GM19025 (cell line): ENCODE results near the gene BSPRY.
"Not testable (repeated sequence)": the region's sequence is repeated elsewhere in the genome, so short reads cannot be mapped to it uniquely, and the experiment has no call there.

Experiments used
- ATAC-seq: cut with Tn5 transposase; IDR thresholded peaks from one replicate; pipeline ENCODE4 v1.9.1; 2021; ENCODE audit warnings: mild to moderate bottlenecking, low read depth, moderate library complexity; ENCODE audit not compliant: unreplicated experiment

Gene BSPRY

DNA sequence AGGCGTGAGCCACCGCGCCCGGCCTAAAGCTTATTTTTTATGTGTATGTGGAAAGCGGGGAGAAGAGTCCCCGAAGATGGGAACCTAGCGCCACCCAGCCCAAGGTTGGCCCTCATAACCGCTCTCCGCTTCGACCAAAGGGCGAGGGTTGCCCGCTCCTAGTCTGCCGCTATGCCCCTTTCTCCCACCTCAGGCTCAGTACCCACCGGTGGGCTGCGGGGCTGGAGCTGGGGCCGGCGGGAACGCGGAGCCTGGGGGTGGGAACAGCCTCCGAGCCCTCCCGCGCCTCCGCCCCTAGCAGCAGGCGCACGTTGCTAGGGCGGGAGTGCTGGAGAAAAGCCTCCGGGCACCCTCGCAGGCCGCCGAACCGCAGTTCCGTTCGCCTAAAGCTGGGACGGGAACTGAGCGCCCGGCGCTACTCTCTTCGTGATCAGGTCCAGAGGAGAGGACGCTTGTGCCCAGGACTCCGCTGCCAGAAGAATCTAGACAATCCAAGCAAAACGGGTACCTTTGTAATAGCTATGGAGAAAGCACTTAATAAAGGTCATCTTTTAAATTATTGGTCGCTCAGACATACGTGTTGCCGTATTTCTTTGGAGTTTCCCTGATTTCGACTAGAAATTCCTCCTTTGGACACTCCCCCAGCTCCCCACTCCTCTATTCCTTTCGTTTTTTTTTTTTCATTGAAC lies 9.2 kb upstream of the BSPRY start, which contains the start of gene WDR31:
Gene WDR31, minus strand, starts transcription at position 265 of the 689 bp plus-strand sequence. CDS start 8,253 bp downstream, outside the sequence.
- ATAC-seq: peak; percentile 97

DNA sequence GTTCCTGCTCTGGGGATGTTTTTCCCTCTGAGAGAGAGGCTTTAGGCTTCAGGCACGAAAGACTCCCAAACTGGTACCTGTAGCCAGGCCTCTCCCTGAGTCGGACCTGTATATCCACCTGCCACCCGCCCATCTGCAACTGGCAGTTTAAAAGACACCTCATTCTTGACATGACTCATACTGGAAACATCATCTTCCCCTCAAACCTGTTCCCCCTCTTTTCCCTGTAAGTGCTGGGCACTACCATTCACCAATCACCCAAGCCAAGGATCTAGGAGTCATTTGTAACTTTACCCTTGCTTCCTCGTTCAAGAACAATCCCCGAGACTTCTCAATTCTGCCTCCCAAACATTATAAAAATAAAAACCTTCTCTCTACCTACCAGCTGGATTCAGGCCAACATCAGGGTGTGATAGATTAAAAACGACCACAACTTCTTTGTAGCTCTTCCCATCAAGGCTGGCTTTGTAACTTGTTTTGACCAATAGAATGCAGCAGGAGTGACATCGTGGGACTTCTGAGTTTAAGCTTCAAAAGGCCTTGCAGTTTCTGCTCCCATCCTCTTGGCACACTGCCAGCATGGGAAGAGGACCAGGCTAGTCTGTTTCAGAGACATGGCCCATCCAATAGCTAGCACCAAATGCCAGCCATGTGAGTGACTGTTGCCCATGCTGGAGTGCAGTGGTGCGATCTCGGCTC lies 7.5 kb upstream of the BSPRY start:
- no peak for ATAC-seq

DNA sequence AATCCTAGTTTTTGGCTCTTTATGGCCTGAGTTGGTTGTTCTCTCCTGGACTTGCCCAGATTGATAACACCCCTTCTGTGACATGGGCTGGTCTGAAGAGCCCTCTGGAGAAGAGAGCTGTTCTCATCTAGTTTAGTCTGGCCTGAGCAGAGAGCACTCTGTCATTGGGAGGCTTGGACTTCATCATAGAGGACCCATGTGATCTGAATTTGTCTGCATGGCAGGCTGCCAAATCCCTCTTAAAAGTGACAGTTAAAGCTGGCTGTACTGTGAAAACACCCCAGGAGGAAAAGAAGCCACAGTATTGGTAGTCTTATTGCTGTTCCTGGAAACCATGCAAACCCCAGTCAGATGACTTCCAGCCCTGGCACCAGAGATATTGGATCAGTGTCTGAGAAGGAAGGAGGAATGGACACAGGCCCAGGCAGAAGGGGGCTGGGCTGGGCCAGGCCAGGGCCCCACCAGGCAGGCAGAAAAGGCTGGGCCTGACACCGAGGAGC lies 5.6 kb upstream of the BSPRY start:
- no peak for ATAC-seq

DNA sequence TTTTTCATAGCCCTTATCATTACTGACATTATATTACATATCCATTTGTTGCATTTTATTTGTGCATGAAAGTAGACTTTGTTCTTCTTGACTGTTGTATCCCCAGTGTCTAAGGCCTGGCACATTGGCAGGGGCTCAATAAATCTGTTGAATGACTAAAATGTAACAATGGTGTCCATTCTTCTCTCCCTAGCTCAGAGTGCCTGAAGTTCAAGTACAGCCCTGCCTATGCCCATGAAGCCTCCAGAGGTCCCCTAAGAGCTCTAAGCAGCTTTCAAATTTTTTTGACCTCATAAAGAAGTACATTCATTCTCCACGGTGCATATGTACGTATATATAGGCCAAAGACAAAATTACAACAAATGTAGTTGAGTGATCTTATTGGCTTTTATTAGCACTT lies 4.2 kb upstream of the BSPRY start:
- no peak for ATAC-seq

DNA sequence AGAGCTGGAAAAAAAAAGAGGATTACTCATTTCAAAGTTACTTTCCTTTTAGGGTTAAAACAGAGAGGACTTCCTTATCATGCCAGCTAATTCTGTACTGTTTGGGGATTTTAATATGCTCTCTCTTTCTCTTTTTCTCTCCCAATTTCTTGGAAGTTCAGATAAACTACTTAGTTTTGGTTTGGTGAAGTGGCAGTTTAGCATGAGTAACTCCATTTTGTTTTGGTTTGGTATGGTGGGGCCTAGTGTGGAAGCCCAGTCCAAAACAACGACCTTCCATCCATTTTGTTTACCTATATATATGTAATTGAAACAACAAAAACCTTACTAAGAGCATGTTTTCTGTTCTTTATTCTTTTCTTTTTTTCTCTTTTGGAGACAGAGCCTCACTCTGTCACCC lies 3.7 kb upstream of the BSPRY start:
- ATAC-seq: no peak

DNA sequence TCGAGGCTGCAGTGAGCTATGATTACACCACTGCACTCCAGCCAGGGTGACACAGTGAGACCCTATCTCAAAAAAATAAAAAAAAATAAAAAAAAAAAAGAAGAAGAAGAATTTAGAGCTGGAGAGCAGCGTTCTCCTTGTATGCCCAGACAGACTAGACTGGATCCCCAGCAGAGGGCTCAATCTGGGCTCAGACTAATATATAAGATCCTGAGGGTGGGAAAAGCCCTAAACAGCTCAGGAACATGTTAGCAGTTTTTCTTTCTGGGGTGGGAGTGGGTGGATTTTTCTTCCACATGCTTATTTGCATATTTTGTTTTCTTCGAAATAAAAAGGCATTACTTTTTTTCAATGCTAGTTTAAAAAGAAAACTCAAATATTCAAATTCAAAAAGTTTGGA lies 904 bp upstream of the BSPRY start:
- no peak for ATAC-seq

DNA sequence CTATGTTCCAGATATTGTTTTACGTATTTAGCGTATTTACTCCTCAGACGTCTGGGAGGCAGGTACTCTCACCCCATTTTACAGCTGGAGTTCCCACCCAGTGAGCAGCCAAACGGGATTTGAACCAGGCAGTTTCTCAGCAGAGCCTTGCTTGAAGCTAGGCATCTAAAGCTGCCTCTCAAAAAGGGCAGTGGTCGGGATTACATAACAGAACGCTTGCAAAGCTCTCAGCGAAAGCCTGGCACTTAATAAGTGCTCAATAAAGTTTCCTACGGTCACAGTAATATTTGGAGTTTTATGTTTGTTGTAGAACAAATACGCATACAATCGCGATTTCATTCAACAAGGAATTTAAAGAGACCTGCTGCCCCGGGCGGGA lies 286 bp upstream of the BSPRY start:
- no peak for ATAC-seq

DNA sequence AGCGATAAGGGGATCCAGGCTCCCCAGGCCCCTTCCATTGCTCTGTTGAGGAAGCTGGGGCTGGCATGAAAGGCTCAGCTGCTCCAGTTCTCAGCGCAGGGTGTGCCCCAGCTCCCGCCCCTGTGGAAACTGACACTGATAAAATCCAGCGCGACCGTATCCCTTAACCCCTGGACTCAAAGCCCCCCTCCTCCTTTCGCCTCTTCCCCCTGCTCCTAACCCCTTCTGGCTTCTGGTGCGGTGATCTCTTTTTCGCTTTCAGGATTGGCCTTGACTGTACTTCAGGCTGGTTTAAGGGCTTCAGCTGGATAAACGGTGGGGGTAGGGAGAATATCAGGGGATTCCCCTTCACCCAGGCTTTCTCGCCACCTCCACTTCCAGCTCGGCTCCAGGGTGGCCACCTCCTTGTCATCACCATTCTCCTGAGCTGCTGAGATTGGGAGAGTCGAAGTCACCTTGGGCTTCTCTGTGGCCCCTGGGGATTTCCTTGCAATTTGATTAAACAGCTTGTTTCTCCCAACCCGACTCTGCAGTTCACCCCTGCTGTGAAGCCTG lies 843 bp downstream of the BSPRY start:
- no peak for ATAC-seq

DNA sequence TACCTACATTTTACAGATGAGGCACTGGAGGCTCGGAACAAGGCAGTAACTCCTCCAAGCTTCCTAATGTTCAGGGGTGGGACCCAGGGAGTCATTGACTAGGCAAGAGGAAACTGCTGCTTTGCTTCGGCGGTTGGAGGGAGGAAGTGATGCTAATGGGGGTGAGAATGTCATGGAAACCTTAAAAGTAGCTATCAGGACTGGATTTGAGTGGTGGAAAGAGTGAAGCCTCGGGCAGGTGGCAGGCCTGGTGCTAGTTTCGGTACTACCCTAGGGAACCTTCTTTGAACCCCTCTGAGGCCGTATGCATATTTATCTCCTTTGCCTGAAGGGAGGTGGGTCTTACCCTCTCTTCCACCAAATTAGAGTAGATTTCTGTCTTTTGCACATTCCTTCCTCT lies 1.6 kb downstream of the BSPRY start:
- no peak for ATAC-seq

DNA sequence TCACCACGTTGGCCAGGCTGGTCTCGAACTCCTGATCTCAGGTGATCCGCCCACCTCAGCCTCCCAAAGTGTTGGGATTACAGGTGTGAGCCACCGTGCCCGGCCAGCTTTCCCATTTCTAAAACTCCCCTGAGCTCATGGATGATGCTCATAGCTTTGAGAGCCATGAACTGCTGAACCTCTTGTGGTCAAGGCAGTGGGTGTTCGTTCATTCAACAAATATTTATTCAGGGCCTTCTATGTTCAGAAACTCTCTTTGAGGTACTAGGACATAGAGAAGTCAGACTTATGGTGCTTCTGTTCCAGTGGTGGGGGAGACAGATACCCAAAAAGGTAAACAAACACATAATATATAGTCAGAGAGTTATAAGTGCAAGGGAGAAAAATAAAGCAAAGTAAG lies 2.7 kb downstream of the BSPRY start:
- ATAC-seq: no peak

DNA sequence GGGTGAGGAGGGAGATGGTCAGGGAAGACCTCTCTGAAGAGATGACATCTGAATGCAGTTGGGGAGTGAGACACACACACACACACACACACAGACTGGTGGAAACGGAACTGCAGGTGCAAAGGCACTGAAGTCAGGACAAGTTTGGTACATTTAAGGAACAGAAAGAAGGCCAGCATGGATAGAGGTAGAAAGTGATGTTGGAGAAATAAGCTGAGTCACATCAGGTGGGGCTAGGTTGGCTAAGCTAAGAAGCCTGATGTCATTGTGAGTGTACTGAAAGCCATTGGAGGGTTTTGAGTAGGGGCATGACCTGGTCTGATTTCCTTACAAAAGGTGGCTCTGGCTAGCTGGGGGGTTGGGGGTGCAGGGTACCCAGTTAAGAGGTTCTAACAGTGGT lies 3.1 kb downstream of the BSPRY start:
- ATAC-seq: no peak

DNA sequence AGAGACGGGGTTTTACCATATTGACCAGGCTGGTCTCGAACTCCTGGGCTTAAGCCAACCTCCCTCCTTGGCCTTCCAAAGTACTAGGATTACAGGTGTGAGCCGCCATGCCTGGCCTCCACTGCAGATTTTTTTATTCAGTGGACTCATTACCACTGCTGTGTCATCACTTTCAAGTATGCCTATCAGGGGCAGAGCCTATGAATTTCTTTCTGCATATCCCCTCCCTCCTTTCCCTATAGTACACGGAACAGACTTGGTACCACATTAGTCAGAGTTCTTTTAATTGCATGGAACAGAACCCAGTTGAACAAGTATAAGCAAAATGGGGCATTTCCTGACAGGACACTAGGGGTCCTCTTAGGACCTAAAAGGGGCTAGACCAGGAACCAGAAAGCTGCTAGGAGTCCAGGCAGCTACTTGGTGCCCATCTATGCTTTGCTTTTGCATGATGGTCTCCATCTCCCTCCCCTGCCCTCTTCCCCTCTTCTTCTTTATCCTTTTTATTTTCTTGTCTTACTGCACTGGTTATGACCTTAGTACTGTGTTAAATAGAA lies 5.8 kb downstream of the BSPRY start:
- no peak for ATAC-seq

DNA sequence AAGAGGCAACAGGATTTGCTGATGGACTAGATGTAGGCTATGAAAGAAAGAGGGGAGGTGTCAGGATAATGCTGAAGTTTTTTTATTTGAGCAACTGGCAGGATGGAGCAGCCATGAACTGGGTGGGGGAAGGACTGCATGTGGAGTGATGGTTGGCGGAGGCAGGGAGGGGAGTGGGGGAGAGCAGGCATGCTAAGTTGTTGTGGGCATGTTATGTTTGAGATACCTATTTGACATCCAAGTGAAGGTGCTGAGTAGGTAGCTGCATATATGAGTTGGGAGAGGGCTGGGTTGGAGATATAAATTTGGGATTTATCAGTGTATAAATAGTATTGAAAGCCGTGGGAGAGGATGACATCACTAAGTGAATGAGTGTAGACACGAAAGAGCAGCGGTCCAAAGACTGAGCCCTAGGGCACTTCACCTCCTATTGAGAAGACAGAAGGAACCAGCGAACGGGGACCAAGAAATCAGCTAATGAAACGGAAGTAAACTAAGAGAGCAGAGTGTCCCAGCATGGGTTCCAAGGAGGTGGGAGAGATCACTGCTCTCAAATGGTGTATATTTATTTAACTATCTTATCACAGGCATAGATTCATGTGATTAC lies 7.4 kb downstream of the BSPRY start:
- ATAC-seq: no peak

DNA sequence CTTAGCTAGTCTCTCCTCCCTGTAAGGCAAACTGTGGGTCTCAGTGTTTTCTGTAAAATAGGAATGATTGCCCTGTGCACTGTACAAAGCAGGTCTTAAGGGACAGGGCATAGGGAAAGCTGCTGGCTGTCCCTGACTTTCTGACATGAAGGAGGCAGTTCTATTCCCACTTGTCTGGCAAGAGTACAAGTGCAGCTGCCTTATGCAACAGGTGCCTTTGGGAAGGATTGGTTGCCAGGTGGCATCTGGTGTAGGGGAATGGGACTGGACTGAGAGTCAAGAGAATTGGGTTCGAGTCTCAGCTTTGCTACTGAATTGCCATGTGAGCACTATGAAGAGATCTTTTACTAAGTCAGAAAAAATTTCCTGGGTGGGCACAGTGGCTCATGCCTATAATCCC lies 10.0 kb downstream of the BSPRY start:
- ATAC-seq: no peak

DNA sequence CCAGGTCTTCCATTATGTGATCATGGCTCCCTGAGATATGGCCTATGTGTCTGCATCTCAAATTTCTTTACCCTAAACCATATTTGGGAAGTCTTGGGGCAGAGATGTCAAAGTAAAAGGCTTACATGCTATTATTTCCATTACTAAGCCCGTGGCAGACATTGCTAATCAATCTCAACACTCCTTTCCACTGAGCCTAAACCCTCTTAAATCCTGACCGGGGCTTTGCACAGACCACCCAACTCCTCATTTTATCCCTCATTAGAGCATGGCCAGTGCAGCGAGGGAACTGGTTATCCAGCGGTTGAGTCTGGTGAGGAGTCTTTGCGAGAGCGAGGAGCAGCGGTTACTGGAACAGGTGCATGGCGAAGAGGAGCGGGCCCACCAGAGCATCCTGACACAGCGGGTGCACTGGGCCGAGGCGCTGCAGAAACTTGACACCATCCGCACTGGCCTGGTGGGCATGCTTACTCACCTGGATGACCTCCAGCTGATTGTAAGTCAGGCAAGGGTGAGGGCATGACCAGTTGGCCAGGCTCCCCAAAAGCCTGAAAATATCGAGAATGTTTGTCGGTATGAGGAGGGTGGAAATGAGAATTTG lies 11.0 kb downstream of the BSPRY start:
- ATAC-seq: no peak

DNA sequence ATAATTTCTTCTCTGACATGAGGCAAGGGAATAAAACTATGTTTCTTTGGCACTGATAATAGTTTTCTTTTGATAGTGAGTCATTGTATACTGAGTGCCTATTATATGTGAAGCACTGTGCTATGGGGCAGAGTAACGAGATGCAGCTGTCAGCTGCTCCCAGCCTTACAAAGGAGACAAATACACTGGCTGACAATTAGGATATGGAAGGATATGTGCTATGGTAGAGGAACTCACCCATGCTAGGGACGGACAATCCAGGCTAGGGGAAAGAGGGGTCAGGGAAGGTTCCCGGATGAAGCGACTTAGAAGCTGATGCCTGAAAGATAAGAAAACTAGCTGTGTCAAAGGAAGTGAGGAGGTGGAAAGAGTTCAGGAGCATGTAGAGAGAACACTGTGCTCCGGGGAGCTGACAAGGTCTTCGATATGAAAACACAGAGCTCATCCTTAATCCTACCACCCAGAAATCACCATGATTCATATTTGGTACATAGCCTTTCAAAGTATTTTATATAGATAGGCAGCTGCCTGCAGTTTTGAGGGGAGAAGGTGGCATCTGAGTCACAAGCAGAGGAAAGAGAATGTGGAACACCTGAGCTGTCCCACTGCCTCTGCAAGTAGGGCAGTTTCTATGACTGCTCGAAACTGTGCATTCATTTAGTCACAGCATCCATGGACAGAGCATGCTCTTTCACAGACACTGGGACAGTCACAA lies 12.1 kb downstream of the BSPRY start:
- ATAC-seq: no peak

DNA sequence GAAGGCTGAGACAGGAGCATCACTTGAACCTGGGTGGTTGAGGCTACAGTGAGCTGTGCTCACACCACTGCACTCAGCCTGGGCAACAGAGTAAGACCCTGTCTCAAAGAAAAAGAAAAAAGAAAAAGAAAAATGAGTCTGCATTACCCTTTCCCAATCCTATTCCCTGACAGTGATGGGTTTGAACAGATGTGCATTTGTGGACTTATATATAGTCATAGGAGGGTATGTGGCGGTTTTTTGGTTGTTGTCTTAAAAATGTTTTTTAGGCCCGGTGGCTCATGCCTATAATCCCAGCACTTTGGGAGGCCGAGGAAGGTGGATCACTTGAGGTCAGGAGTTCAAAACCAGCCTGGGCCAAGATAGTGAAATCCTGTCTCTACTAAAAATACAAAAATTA lies 14.0 kb downstream of the BSPRY start:
- no peak for ATAC-seq

DNA sequence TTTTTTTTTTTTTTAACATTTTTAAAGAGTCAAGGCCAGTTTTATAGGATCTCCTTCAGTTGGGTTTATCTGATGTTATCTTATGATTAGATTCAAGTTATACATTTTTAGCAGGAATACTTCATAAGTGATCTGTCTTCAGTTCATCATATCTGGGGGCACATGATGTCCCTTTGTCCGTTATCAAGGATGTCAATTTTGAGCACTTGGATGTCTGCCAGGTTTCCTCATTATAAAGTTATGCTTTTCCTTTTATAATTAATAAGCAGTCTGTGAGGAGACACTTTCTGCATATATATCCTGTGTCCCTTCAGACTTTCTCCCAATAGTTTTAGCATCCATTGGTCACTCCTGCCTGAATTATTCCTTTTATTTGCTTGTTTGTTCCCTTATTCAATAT lies 15.6 kb downstream of the BSPRY start:
- no peak for ATAC-seq

DNA sequence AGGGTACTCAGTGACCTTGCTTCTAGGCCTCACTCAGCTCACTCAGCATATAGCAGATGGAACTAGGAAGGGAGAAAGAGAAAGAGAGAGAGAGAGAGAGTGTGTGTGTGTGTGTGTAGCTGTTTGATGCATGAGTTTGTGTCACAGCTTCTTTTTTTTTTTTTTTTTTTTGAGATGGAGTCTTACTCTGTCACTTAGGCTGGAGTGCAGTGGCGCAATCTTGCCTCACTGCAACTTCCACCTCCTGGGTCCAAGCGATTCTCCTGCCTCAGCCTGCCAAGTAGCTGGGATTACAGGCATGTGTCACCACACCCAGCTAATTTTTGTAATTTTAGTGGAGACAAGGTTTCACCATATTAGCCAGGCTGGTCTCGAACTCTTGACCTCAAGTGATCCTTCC lies 16.3 kb downstream of the BSPRY start:
- not testable (repeated sequence) for ATAC-seq

DNA sequence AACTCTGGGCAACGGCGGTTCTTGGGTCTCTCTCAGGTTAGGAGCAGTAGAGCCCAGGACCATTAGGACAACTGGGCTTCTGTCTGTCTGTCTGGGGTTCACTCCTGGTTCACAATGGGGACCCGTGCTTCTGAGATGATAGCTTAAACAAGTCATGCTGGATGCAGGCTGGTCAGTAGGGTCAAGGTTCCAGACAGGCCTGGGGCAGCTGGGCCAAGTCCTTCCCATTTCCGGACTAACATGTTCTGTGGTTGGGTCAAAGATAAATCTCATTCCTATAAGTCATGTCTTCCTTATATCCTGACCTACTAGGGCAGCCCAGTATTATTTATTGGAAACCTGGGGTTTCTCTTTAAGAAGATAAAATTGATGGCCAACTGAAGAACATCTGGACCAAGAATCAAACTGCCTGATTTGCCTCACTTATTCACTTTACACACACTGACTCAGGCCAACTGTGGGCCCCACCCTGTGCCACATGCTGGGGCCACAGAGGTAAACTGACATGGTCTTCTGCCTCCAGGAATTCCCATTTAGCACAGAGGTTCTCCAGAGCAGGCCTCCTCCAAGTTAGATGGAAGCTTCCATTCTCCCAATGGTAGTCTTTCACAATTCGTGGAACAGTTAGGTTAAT lies 19.1 kb downstream of the BSPRY start:
- no peak for ATAC-seq
